ENCODE measurements around the gene RAB3GAP2. TPM values are rescaled to one million over a fixed set of nuclear protein-coding genes. Genes with fewer than 3 reads are reported as not detected.

The RAB3GAP2 gene
- total and polyA plus RNA-seq, 12 donors = 5.7 to 35.8 (median 27.6) TPM

GRCh38 chr1:220235462-220235861 lies 36.8 kb downstream of the RAB3GAP2 start:
- Histone ChIP-seq H3K4me3 (no peak overlapping the region), H3K27ac (no peak overlapping the region), H3K9me3 (no peaks in the 10 kb centered on the region), H3K36me3 (peaks cover 0 to 24% (median 0%) of the 10 kb centered on the region in 9 donors), H3K27me3 (no peaks in the 10 kb centered on the region), H3K4me1 (peaks cover 0 to 21% (median 8%) of the 10 kb centered on the region in 9 donors)
- intact Hi-C loops (cut with DNase I) = no loop called here
- TF ChIP-seq, protein P1, sequence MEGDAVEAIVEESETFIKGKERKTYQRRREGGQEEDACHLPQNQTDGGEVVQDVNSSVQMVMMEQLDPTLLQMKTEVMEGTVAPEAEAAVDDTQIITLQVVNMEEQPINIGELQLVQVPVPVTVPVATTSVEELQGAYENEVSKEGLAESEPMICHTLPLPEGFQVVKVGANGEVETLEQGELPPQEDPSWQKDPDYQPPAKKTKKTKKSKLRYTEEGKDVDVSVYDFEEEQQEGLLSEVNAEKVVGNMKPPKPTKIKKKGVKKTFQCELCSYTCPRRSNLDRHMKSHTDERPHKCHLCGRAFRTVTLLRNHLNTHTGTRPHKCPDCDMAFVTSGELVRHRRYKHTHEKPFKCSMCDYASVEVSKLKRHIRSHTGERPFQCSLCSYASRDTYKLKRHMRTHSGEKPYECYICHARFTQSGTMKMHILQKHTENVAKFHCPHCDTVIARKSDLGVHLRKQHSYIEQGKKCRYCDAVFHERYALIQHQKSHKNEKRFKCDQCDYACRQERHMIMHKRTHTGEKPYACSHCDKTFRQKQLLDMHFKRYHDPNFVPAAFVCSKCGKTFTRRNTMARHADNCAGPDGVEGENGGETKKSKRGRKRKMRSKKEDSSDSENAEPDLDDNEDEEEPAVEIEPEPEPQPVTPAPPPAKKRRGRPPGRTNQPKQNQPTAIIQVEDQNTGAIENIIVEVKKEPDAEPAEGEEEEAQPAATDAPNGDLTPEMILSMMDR (IDR thresholded peaks at IDR 0.05) = no peak
- no peak for DNase-seq
- 88 to 92% methylated on average over 1 of the region's 1 CpG for WGBS, 2 donors
- ATAC-seq = no peak

GRCh38 chr1:220233927-220234326 lies 38.3 kb downstream of the RAB3GAP2 start:
- Histone ChIP-seq H3K9me3 (no peaks in the 10 kb centered on the region), H3K4me1 (peaks cover 0 to 12% (median 0%) of the 10 kb centered on the region in 9 donors), H3K36me3 (peaks cover 0 to 34% (median 0%) of the 10 kb centered on the region in 9 donors), H3K4me3 (no peak overlapping the region), H3K27me3 (no peaks in the 10 kb centered on the region), H3K27ac (no peak overlapping the region)
- intact Hi-C loops (cut with DNase I) = no loop called here
- no peak for DNase-seq
- no peak for ATAC-seq
- WGBS, 2 donors = 97 to 100% methylated on average over 3 of the region's 3 CpGs
- TF ChIP-seq, protein P1 (IDR thresholded peaks at IDR 0.05) = no peak

DNA sequence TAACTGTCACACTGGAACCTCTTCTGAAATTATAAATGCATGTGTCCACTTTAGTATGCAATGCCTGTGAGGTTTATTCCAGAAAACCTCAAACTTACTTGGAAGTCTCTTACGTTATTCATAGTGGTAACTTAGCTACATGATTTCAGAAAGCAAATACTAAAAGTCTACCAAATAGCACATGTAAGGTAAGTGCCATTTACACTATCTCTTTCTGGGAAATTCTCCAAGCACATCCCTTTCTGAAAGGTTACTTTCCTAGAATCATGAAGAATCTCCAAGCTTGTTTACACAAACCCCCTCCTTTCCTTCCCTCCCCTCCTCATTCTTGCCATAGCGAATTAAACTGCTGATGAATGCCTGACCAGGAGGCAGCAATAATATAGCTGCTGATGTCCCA lies 42.5 kb downstream of the RAB3GAP2 start:
- H3K9me3 ChIP-seq = no peaks in the 10 kb centered on the region
- ATAC-seq (no peak), DNase-seq (no peak)
- no peak overlapping the region for H3K4me3 ChIP-seq
- TF ChIP-seq, protein P1 (IDR thresholded peaks at IDR 0.05) = no peak
- intact Hi-C loops (cut with DNase I) = loop anchor here in 1 of 10 donors (5.0 kb wide), 1 partner anchor 43 kb away; the partner anchor contains the start of gene RAB3GAP2
- no peaks in the 10 kb centered on the region for H3K27me3 ChIP-seq
- 90 to 91% methylated on average over 2 of the region's 2 CpGs for WGBS, 2 donors
- no peak overlapping the region for H3K27ac ChIP-seq
- H3K4me1 ChIP-seq = peaks cover 0 to 29% (median 14%) of the 10 kb centered on the region in 9 donors
- peaks cover 0 to 55% (median 0%) of the 10 kb centered on the region in 9 donors for H3K36me3 ChIP-seq

DNA sequence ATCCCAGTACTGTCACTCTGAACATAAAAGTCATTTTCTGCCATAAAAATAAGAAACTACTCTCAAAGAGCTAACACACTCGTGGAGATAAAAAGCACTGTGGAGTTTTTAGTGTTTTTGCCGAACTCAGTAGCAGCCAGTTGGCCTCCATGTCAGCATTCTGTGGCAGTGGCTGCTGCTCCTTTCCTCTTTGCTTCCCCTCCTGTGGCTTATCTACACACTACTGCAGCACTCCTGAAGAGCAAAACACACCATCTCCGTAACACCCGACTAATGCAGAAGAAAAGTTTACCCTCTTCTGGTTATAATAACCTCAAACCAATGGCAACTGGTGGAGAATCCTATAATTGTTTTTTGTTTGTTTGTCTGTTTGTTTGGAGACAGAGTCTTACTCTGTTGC lies 44.9 kb downstream of the RAB3GAP2 start:
- Histone ChIP-seq H3K4me1 (peaks cover 0 to 27% (median 14%) of the 10 kb centered on the region in 9 donors), H3K27me3 (no peaks in the 10 kb centered on the region), H3K36me3 (peaks cover 0 to 53% (median 0%) of the 10 kb centered on the region in 9 donors), H3K9me3 (no peaks in the 10 kb centered on the region), H3K4me3 (no peak overlapping the region), H3K27ac (no peak overlapping the region)
- TF ChIP-seq, protein P1 (IDR thresholded peaks at IDR 0.05) = no peak
- DNase-seq (no peak), ATAC-seq (no peak)
- intact Hi-C loops (cut with DNase I) = loop anchor here in 1 of 10 donors (5.0 kb wide), 1 partner anchor 45 kb away; the partner anchor contains the start of gene RAB3GAP2
- WGBS, 2 donors = 57% methylated on average over 4 of the region's 4 CpGs
